WTC11 (cell line): Measurements from ENCODE around the gene FAM89A.

ENCODE experiments used
- IRF2 ChIP-seq: sonication (generic); formaldehyde crosslinking; IDR thresholded peaks from 2 replicates; pipeline ENCODE4 v1.8.0; 2022; ENCODE audit warnings: low read depth, missing genetic modification reagents, borderline replicate concordance
- NR3C1 ChIP-seq: sonication (generic); formaldehyde crosslinking; conservative IDR thresholded peaks from 2 replicates; pipeline ENCODE4 v1.8.1; 2023; ENCODE audit warnings: low read depth, mild to moderate bottlenecking, missing genetic modification reagents
- TP53 ChIP-seq: sonication (generic); formaldehyde crosslinking; IDR thresholded peaks from 2 replicates; pipeline ENCODE4 v1.8.1; 2023; ENCODE audit warnings: mild to moderate bottlenecking, missing genetic modification reagents
- ZBTB21 ChIP-seq: sonication (generic); formaldehyde crosslinking; IDR thresholded peaks from 2 replicates; pipeline ENCODE4 v1.8.1; 2023; ENCODE audit warnings: mild to moderate bottlenecking, missing genetic modification reagents, borderline replicate concordance
- ZNF138 ChIP-seq: sonication (generic); formaldehyde crosslinking; conservative IDR thresholded peaks from 2 replicates; pipeline ENCODE4 v1.8.1; 2022; ENCODE audit warnings: mild to moderate bottlenecking, moderate library complexity, missing genetic modification reagents
- TF ChIP-seq, protein P1 (sequence below): fragments of 200-600 bp; IDR thresholded peaks from 2 replicates; pipeline ENCODE4 v1.8.0; 2022; ENCODE audit warnings: antibody characterized with exemption
- TF ChIP-seq, protein P2 (sequence below): sonication (generic); formaldehyde crosslinking; IDR thresholded peaks from 2 replicates; pipeline ENCODE4 v1.8.1; 2023; ENCODE audit warnings: mild to moderate bottlenecking, moderate library complexity, missing genetic modification reagents
- TF ChIP-seq, protein P3 (sequence below): sonication (generic); formaldehyde crosslinking; IDR thresholded peaks from 2 replicates; pipeline ENCODE4 v1.8.1; 2023; ENCODE audit warnings: mild to moderate bottlenecking, missing genetic modification reagents
- TF ChIP-seq, protein P4 (sequence below): sonication (generic); formaldehyde crosslinking; IDR thresholded peaks from 2 replicates; pipeline ENCODE4 v1.8.0; 2023; ENCODE audit warnings: missing genetic modification reagents

DNA sequence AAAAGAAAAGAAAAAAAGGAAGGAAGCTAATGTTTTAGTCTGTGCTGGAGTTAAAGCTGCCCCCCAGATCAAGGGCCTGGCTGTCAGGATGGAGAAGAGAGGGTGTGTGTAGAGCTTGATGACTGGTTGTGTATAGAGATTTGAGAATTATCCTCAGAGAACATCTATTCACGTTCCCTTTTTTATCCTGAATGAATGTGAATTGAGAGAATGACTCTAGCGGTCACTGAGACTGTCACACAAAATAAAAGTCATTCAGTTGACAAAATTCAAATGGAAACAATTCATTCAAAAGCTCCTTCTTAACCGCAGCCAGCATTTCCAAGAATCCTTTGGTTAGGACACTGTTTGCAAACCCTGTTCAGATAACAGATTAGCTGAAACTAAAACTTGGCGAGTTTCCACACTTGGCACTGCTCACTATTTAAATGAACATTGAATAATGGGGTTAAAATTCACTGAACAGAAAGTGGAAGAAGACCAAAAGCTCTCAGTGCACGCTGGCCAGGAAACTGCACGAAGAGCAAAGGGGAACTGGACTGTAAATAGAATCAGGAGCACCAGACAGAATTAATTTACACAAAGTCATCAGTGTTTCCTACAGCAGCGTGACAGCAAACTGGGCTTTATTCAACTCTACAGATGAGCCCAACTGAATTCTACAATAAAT lies 13.6 kb upstream of the FAM89A start:
- TF ChIP-seq, protein P1, sequence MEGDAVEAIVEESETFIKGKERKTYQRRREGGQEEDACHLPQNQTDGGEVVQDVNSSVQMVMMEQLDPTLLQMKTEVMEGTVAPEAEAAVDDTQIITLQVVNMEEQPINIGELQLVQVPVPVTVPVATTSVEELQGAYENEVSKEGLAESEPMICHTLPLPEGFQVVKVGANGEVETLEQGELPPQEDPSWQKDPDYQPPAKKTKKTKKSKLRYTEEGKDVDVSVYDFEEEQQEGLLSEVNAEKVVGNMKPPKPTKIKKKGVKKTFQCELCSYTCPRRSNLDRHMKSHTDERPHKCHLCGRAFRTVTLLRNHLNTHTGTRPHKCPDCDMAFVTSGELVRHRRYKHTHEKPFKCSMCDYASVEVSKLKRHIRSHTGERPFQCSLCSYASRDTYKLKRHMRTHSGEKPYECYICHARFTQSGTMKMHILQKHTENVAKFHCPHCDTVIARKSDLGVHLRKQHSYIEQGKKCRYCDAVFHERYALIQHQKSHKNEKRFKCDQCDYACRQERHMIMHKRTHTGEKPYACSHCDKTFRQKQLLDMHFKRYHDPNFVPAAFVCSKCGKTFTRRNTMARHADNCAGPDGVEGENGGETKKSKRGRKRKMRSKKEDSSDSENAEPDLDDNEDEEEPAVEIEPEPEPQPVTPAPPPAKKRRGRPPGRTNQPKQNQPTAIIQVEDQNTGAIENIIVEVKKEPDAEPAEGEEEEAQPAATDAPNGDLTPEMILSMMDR, result no peak
- TF ChIP-seq ZNF138 (CRISPR knock-in tag) (no peak), IRF2 (no peak), NR3C1 (CRISPR knock-in tag) (no peak), TP53 (CRISPR knock-in tag) (no peak), ZBTB21 (no peak)
- TF ChIP-seq, protein P2, sequence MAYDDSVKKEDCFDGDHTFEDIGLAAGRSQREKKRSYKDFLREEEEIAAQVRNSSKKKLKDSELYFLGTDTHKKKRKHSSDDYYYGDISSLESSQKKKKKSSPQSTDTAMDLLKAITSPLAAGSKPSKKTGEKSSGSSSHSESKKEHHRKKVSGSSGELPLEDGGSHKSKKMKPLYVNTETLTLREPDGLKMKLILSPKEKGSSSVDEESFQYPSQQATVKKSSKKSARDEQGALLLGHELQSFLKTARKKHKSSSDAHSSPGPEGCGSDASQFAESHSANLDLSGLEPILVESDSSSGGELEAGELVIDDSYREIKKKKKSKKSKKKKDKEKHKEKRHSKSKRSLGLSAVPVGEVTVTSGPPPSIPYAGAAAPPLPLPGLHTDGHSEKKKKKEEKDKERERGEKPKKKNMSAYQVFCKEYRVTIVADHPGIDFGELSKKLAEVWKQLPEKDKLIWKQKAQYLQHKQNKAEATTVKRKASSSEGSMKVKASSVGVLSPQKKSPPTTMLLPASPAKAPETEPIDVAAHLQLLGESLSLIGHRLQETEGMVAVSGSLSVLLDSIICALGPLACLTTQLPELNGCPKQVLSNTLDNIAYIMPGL (CRISPR knock-in tag), result no peak
- TF ChIP-seq, protein P3, sequence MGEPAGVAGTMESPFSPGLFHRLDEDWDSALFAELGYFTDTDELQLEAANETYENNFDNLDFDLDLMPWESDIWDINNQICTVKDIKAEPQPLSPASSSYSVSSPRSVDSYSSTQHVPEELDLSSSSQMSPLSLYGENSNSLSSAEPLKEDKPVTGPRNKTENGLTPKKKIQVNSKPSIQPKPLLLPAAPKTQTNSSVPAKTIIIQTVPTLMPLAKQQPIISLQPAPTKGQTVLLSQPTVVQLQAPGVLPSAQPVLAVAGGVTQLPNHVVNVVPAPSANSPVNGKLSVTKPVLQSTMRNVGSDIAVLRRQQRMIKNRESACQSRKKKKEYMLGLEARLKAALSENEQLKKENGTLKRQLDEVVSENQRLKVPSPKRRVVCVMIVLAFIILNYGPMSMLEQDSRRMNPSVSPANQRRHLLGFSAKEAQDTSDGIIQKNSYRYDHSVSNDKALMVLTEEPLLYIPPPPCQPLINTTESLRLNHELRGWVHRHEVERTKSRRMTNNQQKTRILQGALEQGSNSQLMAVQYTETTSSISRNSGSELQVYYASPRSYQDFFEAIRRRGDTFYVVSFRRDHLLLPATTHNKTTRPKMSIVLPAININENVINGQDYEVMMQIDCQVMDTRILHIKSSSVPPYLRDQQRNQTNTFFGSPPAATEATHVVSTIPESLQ, result no peak
- TF ChIP-seq, protein P4, sequence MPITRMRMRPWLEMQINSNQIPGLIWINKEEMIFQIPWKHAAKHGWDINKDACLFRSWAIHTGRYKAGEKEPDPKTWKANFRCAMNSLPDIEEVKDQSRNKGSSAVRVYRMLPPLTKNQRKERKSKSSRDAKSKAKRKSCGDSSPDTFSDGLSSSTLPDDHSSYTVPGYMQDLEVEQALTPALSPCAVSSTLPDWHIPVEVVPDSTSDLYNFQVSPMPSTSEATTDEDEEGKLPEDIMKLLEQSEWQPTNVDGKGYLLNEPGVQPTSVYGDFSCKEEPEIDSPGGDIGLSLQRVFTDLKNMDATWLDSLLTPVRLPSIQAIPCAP (CRISPR knock-in tag), result no peak
